Hepatocyte (in vitro differentiated cells): ENCODE measurements around the gene F2RL3.

Source experiments
- CTCF ChIP-seq: fragments of 200-600 bp; sonication (generic); IDR thresholded peaks from 2 replicates; pipeline ENCODE4 v1.5.1; 2016; ENCODE audit warnings: antibody characterized with exemption, mild to moderate bottlenecking; ENCODE audit not compliant: poor library complexity
- EZH2 ChIP-seq: fragments of 200-600 bp; sonication (generic); IDR thresholded peaks from 2 replicates; pipeline ENCODE4 v1.6.1; 2016; ENCODE audit warnings: antibody characterized with exemption, mild to moderate bottlenecking, borderline replicate concordance
- EZH2phosphoT487 ChIP-seq: fragments of 200-600 bp; sonication (generic); IDR thresholded peaks from one replicate; pipeline ENCODE4 v1.6.1; 2018; ENCODE audit warnings: antibody characterized with exemption, mild to moderate bottlenecking, low read depth, moderate library complexity; ENCODE audit not compliant: unreplicated experiment, severe bottlenecking

- TF ChIP-seq EZH2: no peak
- TF ChIP-seq CTCF: no peak
- no peak for TF ChIP-seq EZH2phosphoT487
Measured at GRCh38 chr19:16936901-16937300, 48.1 kb downstream of the F2RL3 start.
